ENCODE data around the gene NFIX.

NFIX gene

GRCh38 chr19:13095934-13096927, 101.0 kb downstream of the NFIX start:
- no peak for DNase-seq

- no peak for DNase-seq
Measured at GRCh38 chr19:13097033-13097462, 101.8 kb downstream of the NFIX start.

DNA sequence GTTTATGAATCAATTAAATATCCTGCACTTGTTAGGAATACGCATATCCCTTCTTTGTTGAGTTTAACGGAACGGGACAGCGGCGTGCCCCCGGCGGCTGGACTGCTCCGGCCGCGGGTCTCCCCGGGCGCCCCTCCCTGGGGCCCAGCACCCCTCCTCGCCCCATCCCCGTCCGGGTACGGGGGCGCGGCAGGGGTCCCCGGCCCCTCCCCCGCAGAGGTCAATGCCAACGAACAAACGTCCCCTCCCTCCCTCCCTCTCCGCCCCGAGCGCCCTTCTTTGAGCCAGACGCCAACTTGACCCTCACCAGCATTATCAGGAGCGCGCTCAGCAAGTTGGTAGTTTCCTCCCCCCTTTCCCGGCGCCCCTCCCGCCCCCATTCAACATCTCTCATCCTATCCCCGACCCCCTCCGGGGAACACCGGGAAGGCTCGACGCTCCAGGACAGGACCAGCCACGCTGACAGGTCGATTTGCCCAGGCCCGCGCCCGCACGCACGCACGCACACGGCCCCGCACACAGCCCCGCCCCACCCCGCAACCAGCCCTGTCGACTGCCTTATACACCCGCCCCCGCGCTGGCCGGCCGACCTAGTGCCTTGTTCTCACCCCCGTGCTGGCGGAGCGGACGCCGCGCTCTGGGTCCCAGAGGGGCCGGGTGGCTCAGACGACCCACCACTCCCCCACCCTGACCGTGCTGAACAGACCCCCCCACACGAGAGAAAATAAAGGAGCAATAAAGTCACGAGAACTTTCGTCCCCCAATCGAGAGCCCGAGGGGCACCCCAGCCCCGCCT, 102.4 kb downstream of the NFIX start:
- no peak for DNase-seq

DNA sequence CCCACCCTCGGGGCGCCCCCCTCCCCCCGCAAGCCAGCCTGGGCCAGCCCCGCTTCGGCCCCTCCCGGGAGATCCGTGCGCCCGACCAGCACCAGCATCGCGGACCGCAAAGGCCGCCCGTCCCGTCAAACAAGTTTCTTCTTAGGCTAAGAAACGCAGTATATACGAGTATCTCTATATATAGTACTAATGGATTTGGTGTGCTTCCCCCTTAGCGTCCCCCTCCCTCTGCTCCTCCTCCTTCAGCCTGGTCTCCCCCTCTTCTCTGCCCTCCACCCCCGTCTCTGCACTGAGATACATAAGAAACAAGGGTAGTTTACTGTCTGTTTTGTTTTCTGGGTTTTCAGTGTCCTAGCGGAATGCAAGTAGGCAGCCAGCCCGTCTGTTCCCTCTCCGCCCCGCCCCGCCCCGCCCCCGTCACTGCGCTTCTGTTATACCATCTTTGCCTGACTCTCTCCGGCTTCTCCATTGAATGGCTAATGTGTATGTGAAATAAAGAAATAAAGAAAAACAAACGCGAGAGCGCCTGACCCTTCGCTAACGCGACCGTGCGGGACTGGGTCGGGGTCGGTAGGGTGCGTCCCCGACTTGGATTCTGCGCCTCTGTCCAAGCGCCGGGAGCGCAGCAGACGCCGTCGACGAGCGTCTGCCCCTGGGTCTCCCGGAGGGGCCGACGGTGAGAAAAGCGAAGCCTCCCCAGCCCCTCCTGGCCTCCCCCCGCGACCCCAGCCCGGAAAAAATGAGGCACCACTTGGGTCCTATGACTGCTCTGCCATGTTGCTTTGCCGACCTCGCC, 103.2 kb downstream of the NFIX start:
- peak; percentile 78 for DNase-seq

- peak; percentile 73 for DNase-seq
Measured at GRCh38 chr19:13099073-13099999, 104.1 kb downstream of the NFIX start.

DNA sequence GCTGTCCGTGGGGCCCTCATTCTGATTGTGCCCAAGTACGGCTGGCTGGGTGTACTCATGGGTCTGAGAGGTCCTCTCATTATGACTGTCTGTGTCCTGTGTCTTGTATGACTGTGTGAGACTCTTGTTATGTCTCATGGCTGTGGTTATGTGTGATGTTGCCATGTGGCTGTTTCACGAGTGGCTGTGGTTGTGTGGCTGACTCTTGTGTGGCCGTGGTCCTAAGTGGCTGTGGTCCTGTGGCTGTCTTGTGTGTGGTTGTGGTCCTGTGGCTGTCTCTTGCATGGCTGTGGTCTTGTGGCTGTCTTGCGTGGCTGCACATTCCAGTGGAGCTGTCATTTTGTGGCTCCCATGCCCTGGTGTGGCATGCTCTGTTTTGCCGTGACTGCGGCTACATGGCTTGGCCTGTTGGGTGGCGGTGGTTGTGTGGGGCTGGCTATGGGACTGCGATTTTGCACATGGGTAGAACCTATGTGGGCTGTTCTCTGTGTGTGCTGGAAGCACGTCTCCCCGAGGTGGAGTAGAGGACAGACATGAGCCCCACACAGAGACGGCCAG, 104.8 kb downstream of the NFIX start:
- peak; percentile 44 for DNase-seq

- no peak for DNase-seq
Measured at GRCh38 chr19:13100841-13101589, 105.7 kb downstream of the NFIX start.

- no peak for DNase-seq
Measured at GRCh38 chr19:13101590-13102415, 106.5 kb downstream of the NFIX start.

- DNase-seq = no peak
Measured at GRCh38 chr19:13102416-13102665, 107.1 kb downstream of the NFIX start.

- DNase-seq = peak; percentile 34
Measured at GRCh38 chr19:13102666-13103580, 107.6 kb downstream of the NFIX start, which contains the start of gene LYL1. LYL1 (minus strand) TSS chr19:13102858; CDS start chr19:13101171, 1,687 bp downstream.

DNA sequence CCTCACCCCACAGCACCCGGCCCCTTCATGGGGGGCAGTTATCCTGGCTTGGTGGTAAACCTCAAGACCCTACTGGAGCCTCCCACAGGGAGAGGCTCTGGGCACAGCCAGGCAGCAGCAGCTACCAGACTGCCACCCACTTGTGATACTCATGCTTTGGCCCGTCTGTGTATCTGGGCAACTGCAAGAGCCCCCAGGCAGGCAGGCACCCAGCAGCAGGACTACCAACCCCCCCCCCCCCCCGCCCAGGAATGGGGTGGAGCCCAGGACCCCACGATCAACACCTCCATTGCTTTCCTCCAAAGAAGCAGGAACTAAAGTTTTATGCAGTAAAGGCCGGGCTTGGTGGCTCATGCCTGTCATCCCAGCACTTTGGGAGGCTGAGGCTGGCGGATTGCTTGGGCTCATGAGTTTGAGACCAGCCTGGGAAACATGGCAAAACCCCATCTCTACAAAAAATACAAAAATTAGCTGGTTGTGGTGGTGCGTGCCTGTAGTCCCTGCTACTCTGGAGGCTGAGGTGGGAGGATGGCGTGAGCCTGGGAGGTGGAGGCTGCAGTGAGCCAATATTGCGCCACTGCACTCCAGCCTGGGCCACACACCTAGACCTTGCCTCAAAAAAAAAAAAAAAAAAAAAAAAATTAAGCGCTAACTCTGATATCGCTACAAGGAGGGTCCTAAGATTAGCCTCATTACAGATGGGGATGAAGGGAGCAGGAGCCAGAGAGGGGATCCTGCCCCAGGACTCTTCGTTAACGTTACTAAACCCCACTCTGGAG, 108.5 kb downstream of the NFIX start:
- DNase-seq = no peak

GRCh38 chr19:13104360-13104847, 109.1 kb downstream of the NFIX start:
- DNase-seq = no peak

- DNase-seq = no peak
Measured at GRCh38 chr19:13104848-13105711, 109.8 kb downstream of the NFIX start.

DNA sequence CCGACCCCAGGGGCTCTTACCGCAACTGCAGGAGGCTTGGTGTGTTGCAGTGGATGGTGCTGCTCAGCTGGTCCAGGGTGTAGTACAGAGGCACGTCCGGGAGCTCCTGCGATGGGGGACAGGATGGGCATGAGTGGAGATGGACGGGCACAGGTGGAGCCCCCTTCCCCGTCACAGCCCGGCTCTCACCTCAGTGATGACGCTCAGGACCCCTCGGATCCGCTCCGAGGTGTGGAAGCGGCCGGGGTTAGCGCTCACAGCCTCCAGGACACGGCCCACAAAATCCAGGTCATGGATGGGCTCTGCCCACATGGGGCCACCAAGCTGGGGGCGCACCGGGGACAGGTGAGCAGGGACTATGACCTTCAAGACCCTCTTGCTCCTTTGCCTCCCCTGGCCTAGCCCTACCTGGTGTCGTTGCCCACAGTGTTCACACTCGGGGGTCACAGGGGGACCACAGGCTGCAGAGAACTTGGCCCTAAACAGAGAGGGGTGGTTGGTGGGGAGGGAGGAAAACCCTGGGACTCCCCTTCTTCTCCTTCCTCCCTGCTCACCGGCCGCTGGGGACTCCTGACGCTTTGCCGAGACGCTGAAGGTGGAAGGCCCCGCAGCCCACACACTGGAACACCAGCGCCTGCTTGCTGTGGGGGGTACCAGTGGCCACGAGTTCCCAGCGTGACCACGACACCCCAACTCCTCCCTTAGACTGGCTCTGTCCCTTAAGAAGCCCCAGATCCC, 114.3 kb downstream of the NFIX start:
- DNase-seq = no peak

- DNase-seq = no peak
Measured at GRCh38 chr19:13110099-13110610, 114.9 kb downstream of the NFIX start.

DNA sequence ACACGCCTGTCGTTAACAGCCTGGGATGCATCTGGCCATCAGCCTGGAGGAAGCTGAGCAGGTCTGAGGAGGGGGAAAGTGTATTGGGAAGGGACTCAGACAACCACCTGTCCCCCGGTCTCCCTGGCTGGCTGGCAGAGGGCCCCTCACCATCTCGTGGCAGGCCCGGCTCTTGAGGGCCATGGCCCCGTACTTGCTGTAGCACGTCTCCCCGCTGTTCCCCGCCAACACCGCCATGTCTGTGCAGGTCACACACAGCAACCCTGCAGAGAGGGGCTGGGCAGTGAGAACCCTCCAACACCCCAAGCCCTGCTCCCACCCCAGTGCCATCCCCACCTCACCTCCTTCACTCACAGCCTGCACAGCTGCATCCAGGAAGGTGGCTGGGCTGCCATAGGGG, 117.3 kb downstream of the NFIX start:
- DNase-seq = no peak

Measured in fibroblast of skin of right biceps (primary cell).